ENCODE results near the gene GJA3.
A peak's percentile ranks its signal among the peaks of the same experiment; 100 is the strongest.
"Not testable (repeated sequence)": the region's sequence is repeated elsewhere in the genome, so short reads cannot be mapped to it uniquely, and the experiment has no call there.

GJA3 gene

DNA sequence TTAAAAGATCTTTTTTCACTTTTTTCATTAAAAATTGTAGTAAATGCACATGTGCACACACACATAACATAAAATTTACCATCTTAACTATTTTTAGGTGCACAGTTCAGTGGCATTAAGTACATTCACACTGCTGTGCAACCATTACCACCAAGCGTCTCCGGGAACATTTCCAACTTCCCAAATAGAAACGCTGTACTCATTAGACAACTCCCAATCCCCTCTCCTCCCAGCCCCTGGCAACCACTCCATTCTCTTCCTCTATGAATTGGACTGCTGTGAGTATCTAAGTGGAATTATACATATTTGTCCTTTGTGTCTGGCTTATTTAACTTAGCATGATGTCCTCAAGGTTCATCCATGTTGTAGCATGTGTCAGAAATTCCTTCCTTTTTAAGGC is 20.3 kb upstream of the GJA3 start:
- DNase-seq: no peak

DNA sequence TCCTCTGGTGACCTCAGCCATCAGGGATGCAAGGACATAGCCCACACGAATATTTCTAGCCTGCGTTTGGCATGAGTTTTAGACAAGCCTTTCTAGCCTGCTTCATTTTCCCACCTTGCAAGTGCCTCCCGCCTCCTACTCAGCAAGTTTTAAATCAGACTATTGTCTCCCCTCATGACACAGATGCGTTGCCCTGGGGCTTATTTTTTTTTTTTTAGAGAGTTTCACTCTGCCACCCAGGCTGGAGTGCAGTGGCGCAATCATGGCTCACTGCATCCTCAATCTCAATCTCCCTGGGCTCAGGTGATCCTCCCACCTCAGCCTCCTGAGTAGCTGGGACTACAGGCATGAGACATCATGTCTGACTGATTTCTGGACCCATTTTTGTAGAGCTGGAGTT is 17.3 kb upstream of the GJA3 start:
- DNase-seq: no peak

GRCh38 chr13:20177049-20177831 is 16.4 kb upstream of the GJA3 start:
- DNase-seq: no peak

- no peak for DNase-seq
Observed at GRCh38 chr13:20175907-20176652, 15.2 kb upstream of the GJA3 start.

DNA sequence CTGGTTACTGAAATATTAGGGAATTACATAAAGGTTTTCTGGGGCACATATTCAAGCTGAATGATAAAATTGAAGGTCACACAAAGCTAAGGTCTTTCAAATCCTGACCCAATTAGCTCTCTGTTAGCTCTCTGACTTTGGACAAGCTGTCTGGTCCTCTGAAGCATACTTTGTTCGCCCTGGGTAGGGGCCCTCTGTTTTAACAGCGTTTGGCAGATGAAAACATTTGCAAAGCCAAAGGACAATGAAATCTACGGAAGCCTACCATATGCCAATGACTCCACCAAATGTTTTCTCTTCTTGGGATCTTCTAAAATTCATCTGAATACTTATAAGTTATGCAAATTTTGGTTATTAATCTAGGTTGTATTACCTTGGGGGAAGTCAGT is 14.5 kb upstream of the GJA3 start:
- no peak for DNase-seq

DNA sequence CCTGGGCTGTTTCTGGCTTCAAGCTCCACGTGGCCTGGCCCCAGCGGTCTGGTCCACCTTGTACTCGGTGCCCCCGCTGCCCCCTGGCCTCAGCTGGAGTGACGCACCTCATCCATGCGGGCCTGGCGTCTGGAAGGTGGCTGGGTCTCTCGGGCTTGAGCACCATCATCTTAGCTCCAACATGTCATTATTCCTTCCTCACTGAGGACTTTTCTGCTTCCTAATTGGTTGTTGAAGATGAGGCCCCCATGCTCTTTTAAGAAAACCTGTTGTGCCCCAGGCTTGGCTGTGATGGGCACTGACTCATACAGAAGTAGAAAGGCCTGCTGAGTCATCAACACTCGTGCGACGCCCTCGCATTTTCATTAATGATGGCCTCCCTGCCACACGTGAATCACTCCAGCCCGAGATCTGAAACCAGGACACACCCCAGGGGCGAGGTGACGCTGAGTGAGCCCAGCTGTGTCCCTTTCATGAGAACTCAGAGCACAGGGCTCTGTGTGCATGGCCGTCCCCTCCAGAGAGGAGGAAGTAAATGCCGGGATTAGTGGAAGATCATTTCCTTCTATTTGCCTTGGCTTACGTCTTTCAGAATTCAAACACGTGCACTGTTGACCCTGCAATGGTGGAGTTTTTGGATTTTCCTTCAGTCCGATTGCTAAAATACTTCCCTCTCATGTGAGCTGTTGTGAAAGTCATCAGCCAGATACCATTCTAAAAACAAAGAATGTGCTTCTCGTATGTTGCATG is 14.0 kb upstream of the GJA3 start:
- peak in 1 of 4 experiments; percentile 17 for DNase-seq

DNA sequence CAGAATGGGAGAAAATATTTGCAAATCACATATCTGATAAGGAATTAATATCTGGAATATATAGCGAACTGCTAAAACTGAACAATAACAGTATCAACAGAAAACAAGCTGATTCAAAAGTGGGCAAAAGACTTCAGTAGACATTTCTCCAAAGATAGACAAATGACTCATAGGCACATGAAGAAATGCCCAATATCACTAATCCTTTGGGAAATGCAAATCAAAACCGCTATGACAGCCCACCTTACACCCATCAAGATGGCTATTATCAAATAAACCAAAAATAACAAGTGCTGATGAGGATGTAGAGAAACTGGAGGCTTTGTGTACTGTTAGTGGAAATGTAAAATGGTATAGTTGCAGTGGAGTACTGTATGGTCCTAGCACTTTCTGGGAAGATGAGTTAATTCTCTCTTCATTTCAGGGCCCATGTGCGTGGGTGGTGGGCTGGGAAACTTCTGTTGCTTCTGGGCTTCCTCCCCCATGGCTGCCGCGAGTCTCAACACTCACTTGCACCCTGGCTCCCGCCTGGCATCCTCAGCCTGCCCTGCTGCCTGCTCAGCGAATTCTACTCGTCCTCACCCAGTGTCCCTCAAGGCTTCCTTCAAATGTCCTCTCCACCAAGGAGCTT is 12.4 kb upstream of the GJA3 start:
- no peak for DNase-seq

GRCh38 chr13:20171364-20171763 is 10.5 kb upstream of the GJA3 start:
- no peak for DNase-seq

GRCh38 chr13:20170921-20171320 is 10.1 kb upstream of the GJA3 start:
- DNase-seq: no peak

- no peak for DNase-seq
Observed at GRCh38 chr13:20168396-20168795, 7.5 kb upstream of the GJA3 start.

GRCh38 chr13:20165417-20166257 is 4.8 kb upstream of the GJA3 start:
- DNase-seq: no peak

- no peak for DNase-seq
Observed at GRCh38 chr13:20161951-20162300, 1.1 kb upstream of the GJA3 start.

- peak in 2 of 4 experiments; percentile 13 to 23 for DNase-seq
Observed at GRCh38 chr13:20161275-20161950, 561 bp upstream of the GJA3 start.

GRCh38 chr13:20159646-20160305 is 1.1 kb downstream of the GJA3 start:
- no peak for DNase-seq

DNA sequence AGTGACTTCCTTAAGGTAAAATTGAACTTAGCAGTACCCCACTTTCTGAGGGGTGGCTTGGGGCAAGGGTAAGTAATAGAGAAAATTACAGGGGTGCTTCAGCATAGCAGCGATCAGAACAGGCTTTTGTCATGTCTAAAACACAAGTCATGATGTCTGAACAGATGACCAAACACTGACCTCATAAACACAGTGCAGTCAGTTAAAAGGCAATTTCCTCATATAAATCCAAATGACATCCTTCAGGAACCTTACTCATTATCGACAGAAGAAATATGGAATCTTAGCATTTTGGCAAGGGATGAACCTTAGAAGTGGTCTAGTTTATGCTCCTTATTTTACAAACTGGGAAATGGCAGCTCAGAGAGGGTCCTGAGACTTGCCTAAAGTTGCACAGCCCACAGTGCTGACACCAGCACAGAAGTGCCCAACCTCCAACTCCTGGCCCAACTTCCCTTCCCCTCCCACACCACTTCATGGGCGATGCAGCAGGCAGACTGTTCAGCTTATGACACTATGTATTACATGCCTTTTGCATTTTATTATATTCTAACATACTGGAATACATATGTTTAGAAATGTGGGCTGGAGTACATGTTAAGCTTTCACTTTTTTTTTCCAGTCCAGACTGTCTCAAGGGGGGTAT is 3.6 kb downstream of the GJA3 start:
- DNase-seq: no peak

DNA sequence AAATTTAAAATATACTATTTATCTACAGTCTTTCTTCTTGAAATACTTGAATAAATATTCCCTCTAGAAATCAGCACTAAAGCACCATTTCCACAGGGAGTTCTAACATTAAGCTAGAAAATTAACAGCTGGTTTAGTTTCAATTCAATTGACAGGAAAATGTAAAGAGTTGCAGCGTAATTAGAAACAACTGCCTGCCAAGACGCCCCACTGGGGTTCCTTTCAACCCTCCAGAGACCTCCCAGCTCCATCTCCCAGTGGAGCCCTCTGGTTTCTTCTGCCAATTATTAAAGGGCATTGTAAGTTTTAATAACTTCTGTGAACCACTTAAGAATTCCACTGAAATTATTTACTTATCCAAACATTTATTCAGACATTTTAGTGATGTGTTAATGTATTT is 4.2 kb downstream of the GJA3 start:
- DNase-seq: no peak

DNA sequence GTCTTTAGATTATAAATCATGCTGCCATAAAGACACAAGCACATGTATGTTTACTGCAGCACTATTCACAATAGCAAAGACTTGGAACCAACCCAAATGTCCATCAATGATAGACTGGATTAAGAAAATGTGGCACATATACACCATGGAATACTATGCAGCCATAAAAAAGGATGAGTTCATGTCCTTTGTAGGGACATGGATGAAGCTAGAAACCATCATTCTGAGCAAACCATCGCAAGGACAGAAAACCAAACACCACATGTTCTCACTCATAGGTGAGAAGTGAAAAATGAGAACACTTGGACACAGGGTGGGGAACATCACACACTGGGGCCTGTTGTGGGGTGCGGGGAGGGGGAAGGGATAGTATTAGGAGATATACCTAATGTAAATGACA is 7.6 kb downstream of the GJA3 start:
- not testable (repeated sequence) for DNase-seq

DNA sequence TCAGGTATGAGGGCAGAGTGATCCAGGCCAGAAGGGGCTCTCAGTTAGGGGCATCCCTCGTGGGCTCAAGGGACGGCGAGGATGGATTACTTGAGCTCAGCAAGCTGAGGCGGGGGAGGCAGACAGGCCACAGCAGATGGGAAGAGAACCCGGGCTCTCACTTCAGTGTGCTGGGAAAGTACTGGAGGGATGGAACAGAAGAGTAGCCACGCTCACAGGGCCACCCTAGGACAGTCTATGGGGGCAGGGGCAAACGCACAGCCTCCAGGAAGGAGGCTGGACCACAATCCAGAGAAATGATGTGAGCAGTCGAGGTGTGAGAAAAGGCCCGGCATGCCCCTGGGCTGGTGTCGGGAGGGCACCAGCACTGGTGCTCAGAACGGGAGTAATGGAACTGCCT is 9.2 kb downstream of the GJA3 start:
- no peak for DNase-seq

DNA sequence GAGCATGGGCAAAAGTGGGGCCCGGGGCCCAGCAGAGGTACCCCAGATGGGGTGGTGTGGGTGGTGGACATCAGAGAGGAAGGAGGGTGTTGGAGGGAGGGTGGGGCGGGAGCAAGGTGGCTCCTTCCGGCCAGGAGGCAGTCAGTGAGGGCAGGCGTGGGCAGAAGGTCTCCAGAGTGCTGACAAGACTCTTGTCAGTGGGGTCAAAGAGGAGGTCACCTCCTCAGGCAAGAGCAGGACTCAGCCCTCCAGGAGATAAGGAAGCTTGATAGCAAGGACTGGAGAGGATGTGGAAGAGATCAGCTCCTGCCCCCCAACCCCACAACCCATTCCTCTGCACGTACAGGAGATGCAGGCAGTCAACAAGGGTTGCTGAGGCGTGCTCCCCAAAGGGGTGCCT is 9.8 kb downstream of the GJA3 start:
- DNase-seq: no peak

GRCh38 chr13:20150561-20150960 is 10.3 kb downstream of the GJA3 start:
- DNase-seq: no peak

DNA sequence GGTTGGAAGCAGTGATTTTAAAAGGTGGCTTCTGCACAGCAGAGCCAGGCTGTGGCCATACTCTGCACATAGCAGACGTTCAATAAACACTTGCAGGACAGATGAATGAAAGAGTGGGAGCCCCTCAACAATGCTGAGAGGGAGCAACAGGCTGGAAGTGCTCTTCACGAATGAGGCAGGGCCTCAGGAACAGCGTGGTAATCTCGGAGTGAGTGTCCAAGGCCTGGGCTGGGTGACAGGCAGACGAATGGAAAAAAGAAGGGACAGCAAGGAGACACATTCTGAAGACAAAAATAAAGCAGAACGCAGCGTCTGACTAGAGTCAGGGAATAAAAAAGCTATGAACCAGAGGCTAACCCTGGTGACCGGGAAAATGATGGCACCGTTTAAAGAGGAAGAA is 11.1 kb downstream of the GJA3 start:
- no peak for DNase-seq
